GM19397 (cell line): ENCODE results near the gene SETDB1.

Experiments
- ATAC-seq: cut with Tn5 transposase; IDR thresholded peaks from one replicate; pipeline ENCODE4 v1.9.1; 2021; ENCODE audit warnings: mild to moderate bottlenecking, moderate library complexity; ENCODE audit not compliant: unreplicated experiment

The SETDB1 gene

GRCh38 chr1:151001602-151002001, 75.4 kb downstream of the SETDB1 start:
- ATAC-seq = no peak

- no peak for ATAC-seq
Observed at GRCh38 chr1:151002051-151002450, 75.9 kb downstream of the SETDB1 start.

- no peak for ATAC-seq
Observed at GRCh38 chr1:151002611-151003010, 76.4 kb downstream of the SETDB1 start.

GRCh38 chr1:151003180-151003579, 77.0 kb downstream of the SETDB1 start:
- no peak for ATAC-seq

- ATAC-seq = no peak
Observed at GRCh38 chr1:151005729-151006319, 79.7 kb downstream of the SETDB1 start.

GRCh38 chr1:151006327-151007052, 80.3 kb downstream of the SETDB1 start, which contains the start of gene MINDY1:
Gene MINDY1, minus strand, starts transcription at chr1:151006902. Its CDS starts 4,285 bp downstream, at chr1:151002617.
- ATAC-seq = no peak

- ATAC-seq = no peak
Observed at GRCh38 chr1:151007853-151008243, 81.7 kb downstream of the SETDB1 start.

- ATAC-seq = peak; percentile 84
Observed at GRCh38 chr1:151008244-151009205, 82.4 kb downstream of the SETDB1 start, which contains the start of gene PRUNE1. Gene PRUNE1, plus strand, starts transcription at chr1:151008449. Its CDS starts 184 bp downstream, at chr1:151008633.

- no peak for ATAC-seq
Observed at GRCh38 chr1:151009206-151009587, 83.0 kb downstream of the SETDB1 start.

- ATAC-seq = no peak
Observed at GRCh38 chr1:151009674-151010345, 83.6 kb downstream of the SETDB1 start.

- ATAC-seq = no peak
Observed at GRCh38 chr1:151010346-151010726, 84.2 kb downstream of the SETDB1 start.

- no peak for ATAC-seq
Observed at GRCh38 chr1:151011154-151011850, 85.1 kb downstream of the SETDB1 start.

- no peak for ATAC-seq
Observed at GRCh38 chr1:151012684-151013471, 86.7 kb downstream of the SETDB1 start.

GRCh38 chr1:151013518-151013917, 87.4 kb downstream of the SETDB1 start:
- no peak for ATAC-seq
